GM19193 (cell line): ENCODE results near the gene CFAP46.

Experiments
- POLR2A ChIP-seq: IDR thresholded peaks from 4 replicates; pipeline ENCODE4 v1.6.1; 2011; ENCODE audit not compliant: insufficient read depth, insufficient read length; ENCODE audit errors: extremely low read depth

CFAP46 gene

DNA sequence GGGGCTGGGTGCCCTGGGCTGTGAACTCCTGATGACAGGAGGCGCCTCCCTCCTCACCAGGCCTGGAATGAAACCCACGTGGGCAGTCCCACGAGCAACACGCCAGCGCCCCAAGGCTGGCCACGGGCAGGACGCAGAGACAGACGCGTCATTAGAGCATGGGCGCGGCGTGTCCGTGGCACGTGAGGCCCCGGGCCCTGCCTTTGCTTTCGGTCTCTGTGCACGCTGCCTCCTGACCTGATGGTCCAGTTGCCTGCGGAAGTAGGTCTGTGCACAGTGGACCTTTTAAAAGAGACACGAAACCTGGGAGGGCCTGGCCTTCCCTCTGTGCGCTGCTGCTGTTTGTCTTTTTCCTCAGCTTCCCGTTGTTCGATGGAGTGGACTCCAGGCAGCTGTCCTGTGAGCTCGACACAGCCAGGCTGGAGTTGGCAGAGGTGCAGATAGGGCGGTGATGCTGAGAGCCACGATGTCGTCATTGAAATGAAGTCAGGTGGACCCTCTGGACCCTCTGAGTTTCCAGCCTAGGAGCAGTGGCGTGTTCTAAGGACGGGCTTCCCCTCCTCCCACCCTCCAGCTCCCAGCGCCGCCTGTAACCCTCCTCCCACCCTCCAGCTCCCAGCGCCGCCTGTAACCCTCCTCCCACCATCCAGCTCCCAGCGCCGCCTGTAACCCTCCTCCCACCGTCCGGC lies 40.1 kb upstream of the CFAP46 start:
- TF ChIP-seq POLR2A: no peak

DNA sequence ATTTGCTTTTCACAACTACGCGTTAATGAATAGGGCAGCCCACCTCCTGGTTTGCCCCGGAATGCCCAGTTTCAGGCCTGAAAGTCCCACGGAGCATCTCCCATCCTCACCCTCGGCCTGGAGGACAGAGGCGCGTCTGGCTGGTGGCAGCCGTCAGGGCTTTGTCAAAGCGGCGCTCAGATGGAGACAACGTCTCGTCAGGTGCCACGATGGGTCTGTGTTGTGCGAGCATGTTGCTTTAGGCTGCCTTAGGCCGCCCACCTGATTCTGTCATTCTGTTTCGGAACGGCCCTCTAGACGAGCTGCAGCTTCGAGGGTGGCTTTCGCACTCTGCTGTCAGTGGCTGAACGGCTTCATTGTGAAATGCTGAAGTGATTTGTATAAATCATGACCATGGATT lies 39.4 kb upstream of the CFAP46 start:
- TF ChIP-seq POLR2A: no peak

- no peak for TF ChIP-seq POLR2A
Measured at GRCh38 chr10:132981173-132981555, 38.8 kb upstream of the CFAP46 start.

- TF ChIP-seq POLR2A: no peak
Measured at GRCh38 chr10:132980426-132981172, 38.2 kb upstream of the CFAP46 start.

- no peak for TF ChIP-seq POLR2A
Measured at GRCh38 chr10:132979491-132980425, 37.4 kb upstream of the CFAP46 start.

DNA sequence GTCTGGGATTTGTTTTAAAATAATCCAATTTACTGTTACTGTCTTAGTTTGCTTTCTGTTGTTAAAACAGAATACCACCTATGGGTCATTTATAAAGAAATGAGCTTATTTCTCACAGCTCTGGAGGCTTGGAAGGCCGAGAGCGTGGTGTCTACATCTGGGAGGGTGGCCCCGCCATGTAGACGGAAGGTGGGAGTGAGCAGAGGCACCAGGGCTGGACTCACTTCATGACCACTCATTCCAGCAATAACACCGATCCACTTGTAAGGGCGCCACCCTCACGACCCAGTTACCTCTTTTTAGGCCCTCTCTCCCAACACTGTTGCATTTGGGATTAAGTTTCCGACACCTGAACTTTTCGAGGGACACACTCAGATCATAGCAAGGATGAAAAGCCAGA lies 36.2 kb upstream of the CFAP46 start:
- TF ChIP-seq POLR2A: no peak

GRCh38 chr10:132977807-132978206 lies 35.4 kb upstream of the CFAP46 start:
- TF ChIP-seq POLR2A: no peak

DNA sequence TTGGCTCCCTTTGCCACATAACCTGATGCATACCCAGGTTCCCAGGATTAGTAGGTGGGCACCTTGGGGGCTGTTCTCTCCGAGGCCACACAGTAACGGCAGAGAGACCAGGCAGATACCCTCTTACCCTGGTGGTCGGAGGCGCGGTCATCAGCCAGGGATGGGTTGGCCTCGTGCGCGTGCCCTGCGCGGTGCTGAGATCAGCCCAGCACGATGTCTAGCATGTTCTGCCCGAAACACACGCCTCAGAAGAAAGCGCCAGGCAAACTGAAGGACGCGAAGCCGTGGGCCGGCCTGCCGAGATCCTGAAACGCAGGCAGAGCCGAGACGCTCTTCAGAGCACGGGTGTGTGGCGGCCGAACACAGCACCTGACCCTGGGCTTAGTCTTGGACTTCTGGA lies 34.7 kb upstream of the CFAP46 start:
- no peak for TF ChIP-seq POLR2A

DNA sequence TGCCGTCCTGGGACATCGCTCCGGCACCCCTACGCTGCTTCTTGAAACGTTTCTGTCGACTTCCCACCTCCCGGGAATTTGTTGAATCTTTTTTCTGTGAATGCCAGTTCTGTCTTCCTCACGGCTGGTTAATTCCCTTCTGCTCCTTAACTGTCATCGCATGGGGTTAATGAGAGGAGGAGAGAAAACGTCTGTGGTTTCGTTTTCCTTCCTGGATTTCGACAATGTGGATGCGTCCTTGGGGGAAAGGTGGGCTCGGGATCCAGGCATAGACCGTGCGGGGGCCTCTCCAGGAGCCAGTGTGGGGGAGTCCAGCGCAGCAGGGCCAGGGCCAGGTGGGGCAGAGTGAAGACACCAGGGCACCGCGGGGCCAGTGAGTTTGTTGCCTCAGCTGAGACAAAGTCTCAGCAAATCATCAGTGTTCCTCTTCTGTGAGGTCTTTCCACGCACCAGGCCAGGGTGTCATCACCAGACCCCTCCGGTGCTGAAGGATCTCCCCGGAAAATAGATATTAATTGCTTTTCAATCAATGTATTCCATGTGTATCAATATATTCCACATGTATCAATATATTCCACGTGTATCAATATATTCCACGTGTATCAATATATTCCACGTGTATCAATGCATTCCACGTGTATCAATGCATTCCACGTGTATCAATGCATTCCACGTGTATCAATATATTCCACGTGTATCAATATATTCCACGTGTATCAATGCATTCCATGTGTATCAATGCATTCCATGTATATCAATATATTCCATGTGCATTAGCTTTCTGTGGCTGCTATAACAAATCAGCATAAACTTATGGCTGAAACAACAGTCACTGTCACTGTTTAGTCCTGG lies 33.7 kb upstream of the CFAP46 start:
- no peak for TF ChIP-seq POLR2A

DNA sequence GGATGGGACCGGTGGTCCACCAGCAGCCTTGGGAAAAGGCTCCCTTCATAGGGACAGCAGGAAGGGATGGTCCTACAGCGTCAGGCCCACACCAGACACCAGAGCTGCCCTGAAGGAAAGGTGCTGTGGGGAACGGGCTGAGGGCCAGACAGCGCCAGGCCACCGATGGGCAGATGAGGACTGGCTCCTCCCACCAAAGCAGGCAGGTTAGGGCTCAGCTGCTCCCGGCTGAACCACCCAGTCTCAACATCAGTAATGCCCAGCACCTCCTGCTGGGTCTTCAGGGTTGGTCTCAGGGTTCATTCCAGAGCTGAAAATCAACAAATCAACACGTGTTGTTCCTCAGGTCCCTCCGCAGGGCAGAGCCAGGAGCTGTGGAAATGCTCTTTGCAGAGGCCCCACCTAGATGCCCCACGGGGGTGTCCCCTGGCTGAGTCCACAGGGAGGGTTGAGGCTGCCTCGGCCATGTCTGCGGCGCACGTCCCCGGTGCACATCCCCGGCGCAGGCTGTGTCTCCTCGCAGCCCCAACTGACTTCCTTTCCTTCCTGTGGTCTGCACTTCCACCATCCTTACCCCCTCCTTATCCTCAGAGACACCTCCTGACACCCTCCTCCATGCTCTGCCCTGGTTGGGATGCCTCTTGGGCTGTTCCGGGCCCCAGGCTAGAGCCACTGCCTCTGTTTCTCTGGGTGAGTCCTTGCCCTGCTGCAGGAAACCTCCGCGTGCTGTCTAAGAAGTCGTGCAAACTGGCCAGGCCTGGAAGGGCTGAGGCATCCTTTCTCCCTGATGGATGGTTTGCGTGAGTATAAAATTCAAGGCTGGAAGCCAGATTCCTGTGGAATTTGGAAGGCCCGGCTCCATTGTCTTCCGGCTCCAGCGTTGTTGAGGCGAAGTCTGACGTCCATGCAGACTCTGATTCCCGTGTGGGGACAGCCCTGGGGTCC lies 32.8 kb upstream of the CFAP46 start:
- TF ChIP-seq POLR2A: no peak

GRCh38 chr10:132974249-132974796 lies 32.0 kb upstream of the CFAP46 start:
- no peak for TF ChIP-seq POLR2A

DNA sequence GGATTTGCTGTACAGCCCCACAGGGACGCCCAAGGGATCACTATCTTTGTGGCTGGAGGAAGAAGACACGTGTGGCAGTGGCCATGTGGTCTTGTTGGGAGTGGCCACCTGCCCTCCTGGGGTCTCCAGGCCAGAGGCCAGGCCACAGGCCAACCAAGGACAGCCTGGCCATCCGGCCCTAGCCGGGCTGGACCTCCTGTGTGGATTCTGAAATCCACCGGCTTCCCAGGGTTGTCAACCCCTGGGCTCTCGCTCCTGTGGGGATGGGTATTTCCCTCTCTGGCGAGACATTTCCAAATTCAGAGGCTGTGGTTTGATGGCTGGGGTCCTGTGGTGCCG lies 31.5 kb upstream of the CFAP46 start:
- no peak for TF ChIP-seq POLR2A
